GM19193 (cell line): ENCODE data around the gene STK36.

Experiments used
- POLR2A ChIP-seq: IDR thresholded peaks from 4 replicates; pipeline ENCODE4 v1.6.1; 2011; ENCODE audit not compliant: insufficient read depth, insufficient read length; ENCODE audit errors: extremely low read depth

STK36 gene

GRCh38 chr2:218722419-218722818 is 50.5 kb downstream of the STK36 start:
- TF ChIP-seq POLR2A = no peak

- TF ChIP-seq POLR2A = no peak
Measured at GRCh38 chr2:218722876-218723785, 51.2 kb downstream of the STK36 start.

GRCh38 chr2:218726004-218726574 is 54.2 kb downstream of the STK36 start:
- no peak for TF ChIP-seq POLR2A

- TF ChIP-seq POLR2A = no peak
Measured at GRCh38 chr2:218727502-218728165, 55.7 kb downstream of the STK36 start.

- TF ChIP-seq POLR2A = no peak
Measured at GRCh38 chr2:218729640-218730039, 57.8 kb downstream of the STK36 start.

- TF ChIP-seq POLR2A = no peak
Measured at GRCh38 chr2:218732052-218732760, 60.3 kb downstream of the STK36 start.

GRCh38 chr2:218732761-218733158 is 60.9 kb downstream of the STK36 start:
- TF ChIP-seq POLR2A = no peak

GRCh38 chr2:218733171-218734021 is 61.5 kb downstream of the STK36 start:
- no peak for TF ChIP-seq POLR2A

GRCh38 chr2:218734190-218734975 is 62.5 kb downstream of the STK36 start:
- no peak for TF ChIP-seq POLR2A

- no peak for TF ChIP-seq POLR2A
Measured at GRCh38 chr2:218736531-218736930, 64.6 kb downstream of the STK36 start.

- no peak for TF ChIP-seq POLR2A
Measured at GRCh38 chr2:218743068-218743467, 71.2 kb downstream of the STK36 start.

- no peak for TF ChIP-seq POLR2A
Measured at GRCh38 chr2:218744615-218745014, 72.7 kb downstream of the STK36 start.

- TF ChIP-seq POLR2A = no peak
Measured at GRCh38 chr2:218745160-218745558, 73.3 kb downstream of the STK36 start.

GRCh38 chr2:218745559-218746469 is 73.9 kb downstream of the STK36 start:
- no peak for TF ChIP-seq POLR2A
